ENCODE measurements around the gene DNAH8.

DNAH8 gene

GRCh38 chr6:38806271-38806670, 91.2 kb downstream of the DNAH8 start:
- TF ChIP-seq EZH2phosphoT487 (conservative IDR thresholded peaks at IDR 0.05; ENCODE audit: low read length), result no peak
- TF ChIP-seq CTCF (IDR thresholded peaks at IDR 0.05; ENCODE audit: insufficient read depth, low read length, poor library complexity, severe bottlenecking), result no peak
- Histone ChIP-seq H3F3A (ENCODE audit: insufficient read depth) (no peaks in the 10 kb centered on the region), H3K4me2 (ENCODE audit: low read depth, low read length, poor library complexity, severe bottlenecking) (no peak overlapping the region), H4K20me1 (ENCODE audit: low read depth, low read length) (no peaks in the 10 kb centered on the region), H3K79me2 (ENCODE audit: insufficient read depth, low read length) (no peaks in the 10 kb centered on the region), H2AFZ (ENCODE audit: low read depth, low read length, severe bottlenecking) (no peak overlapping the region), H3K36me3 (ENCODE audit: low read length) (no peaks in the 10 kb centered on the region), H3K4me3 (ENCODE audit: insufficient read depth, low read length, poor library complexity, severe bottlenecking) (no peak overlapping the region), H3K9me2 (replicated peaks; ENCODE audit: insufficient read depth, low read length) (no peaks in the 10 kb centered on the region), H3K27ac (ENCODE audit: low read depth, low read length) (no peak overlapping the region), H3K9ac (ENCODE audit: low read length) (no peak overlapping the region), H3K27me3 (ENCODE audit: low read length) (no peaks in the 10 kb centered on the region), H3K9me3 (ENCODE audit: insufficient read depth, low read length) (no peaks in the 10 kb centered on the region)

DNA sequence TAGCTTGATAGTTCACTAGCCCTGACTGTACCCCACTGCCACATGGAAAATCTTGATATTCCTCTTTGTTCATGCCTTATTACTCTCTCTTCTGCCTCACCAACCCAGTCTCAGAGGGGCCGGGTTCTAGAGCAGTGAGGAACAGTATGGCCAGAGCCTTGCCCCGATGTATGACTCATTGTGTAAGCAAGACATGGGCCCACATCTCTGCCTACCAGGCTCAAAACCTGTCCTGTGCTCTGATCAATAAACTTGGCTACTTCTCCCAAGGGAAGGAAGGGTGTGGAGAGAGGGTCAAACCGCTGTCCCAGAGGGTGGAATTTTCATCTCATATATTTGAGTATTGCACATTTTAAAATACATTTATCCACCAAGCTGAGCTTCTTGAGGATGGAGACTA, 91.7 kb downstream of the DNAH8 start:
- Histone ChIP-seq H3K9me2 (replicated peaks; ENCODE audit: insufficient read depth, low read length) (no peaks in the 10 kb centered on the region), H3K27ac (ENCODE audit: low read depth, low read length) (no peak overlapping the region), H2AFZ (ENCODE audit: low read depth, low read length, severe bottlenecking) (no peak overlapping the region), H3K4me3 (ENCODE audit: insufficient read depth, low read length, poor library complexity, severe bottlenecking) (no peak overlapping the region), H3K27me3 (ENCODE audit: low read length) (no peaks in the 10 kb centered on the region), H3K9me3 (ENCODE audit: insufficient read depth, low read length) (no peaks in the 10 kb centered on the region), H3K79me2 (ENCODE audit: insufficient read depth, low read length) (no peaks in the 10 kb centered on the region), H3K4me2 (ENCODE audit: low read depth, low read length, poor library complexity, severe bottlenecking) (no peak overlapping the region), H3K36me3 (ENCODE audit: low read length) (no peaks in the 10 kb centered on the region), H3K9ac (ENCODE audit: low read length) (no peak overlapping the region), H4K20me1 (ENCODE audit: low read depth, low read length) (no peaks in the 10 kb centered on the region), H3F3A (ENCODE audit: insufficient read depth) (no peaks in the 10 kb centered on the region)
- TF ChIP-seq EZH2phosphoT487 (conservative IDR thresholded peaks at IDR 0.05; ENCODE audit: low read length), result no peak
- TF ChIP-seq CTCF (IDR thresholded peaks at IDR 0.05; ENCODE audit: insufficient read depth, low read length, poor library complexity, severe bottlenecking), result no peak

GRCh38 chr6:38808039-38808438, 92.9 kb downstream of the DNAH8 start:
- Histone ChIP-seq H2AFZ (ENCODE audit: low read depth, low read length, severe bottlenecking) (no peak overlapping the region), H3K27me3 (ENCODE audit: low read length) (no peaks in the 10 kb centered on the region), H3K9ac (ENCODE audit: low read length) (no peak overlapping the region), H4K20me1 (ENCODE audit: low read depth, low read length) (no peaks in the 10 kb centered on the region), H3K9me2 (replicated peaks; ENCODE audit: insufficient read depth, low read length) (no peaks in the 10 kb centered on the region), H3K4me2 (ENCODE audit: low read depth, low read length, poor library complexity, severe bottlenecking) (no peak overlapping the region), H3K9me3 (ENCODE audit: insufficient read depth, low read length) (no peaks in the 10 kb centered on the region), H3K27ac (ENCODE audit: low read depth, low read length) (no peak overlapping the region), H3K36me3 (ENCODE audit: low read length) (no peaks in the 10 kb centered on the region), H3K4me3 (ENCODE audit: insufficient read depth, low read length, poor library complexity, severe bottlenecking) (no peak overlapping the region), H3K79me2 (ENCODE audit: insufficient read depth, low read length) (no peaks in the 10 kb centered on the region), H3F3A (ENCODE audit: insufficient read depth) (no peaks in the 10 kb centered on the region)
- TF ChIP-seq EZH2phosphoT487 (conservative IDR thresholded peaks at IDR 0.05; ENCODE audit: low read length) (no peak), CTCF (IDR thresholded peaks at IDR 0.05; ENCODE audit: insufficient read depth, low read length, poor library complexity, severe bottlenecking) (no peak)

Measured in SU-DHL-6 (cell line).